DMS153 treated with DMSO at 0.1 percent for 48 hours (cell line): Measurements from ENCODE around the gene SMAD7.

Experiments
- DNase-seq: peaks from one replicate; lab custom pipeline; 2025; ENCODE audit not compliant: unreplicated experiment; lab: John Stamatoyannopoulos, UW

Gene SMAD7, protein sequence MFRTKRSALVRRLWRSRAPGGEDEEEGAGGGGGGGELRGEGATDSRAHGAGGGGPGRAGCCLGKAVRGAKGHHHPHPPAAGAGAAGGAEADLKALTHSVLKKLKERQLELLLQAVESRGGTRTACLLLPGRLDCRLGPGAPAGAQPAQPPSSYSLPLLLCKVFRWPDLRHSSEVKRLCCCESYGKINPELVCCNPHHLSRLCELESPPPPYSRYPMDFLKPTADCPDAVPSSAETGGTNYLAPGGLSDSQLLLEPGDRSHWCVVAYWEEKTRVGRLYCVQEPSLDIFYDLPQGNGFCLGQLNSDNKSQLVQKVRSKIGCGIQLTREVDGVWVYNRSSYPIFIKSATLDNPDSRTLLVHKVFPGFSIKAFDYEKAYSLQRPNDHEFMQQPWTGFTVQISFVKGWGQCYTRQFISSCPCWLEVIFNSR

GRCh38 chr18:48950536-48951447 is at the start of gene SMAD7:
SMAD7 (minus strand) TSS chr18:48950965; CDS start chr18:48950424, 541 bp downstream.
- DNase-seq: no peak

- DNase-seq: no peak
Measured at GRCh38 chr18:48999569-48999968, 48.8 kb upstream of the SMAD7 start.

GRCh38 chr18:48997985-48998831 is 47.4 kb upstream of the SMAD7 start:
- no peak for DNase-seq

DNA sequence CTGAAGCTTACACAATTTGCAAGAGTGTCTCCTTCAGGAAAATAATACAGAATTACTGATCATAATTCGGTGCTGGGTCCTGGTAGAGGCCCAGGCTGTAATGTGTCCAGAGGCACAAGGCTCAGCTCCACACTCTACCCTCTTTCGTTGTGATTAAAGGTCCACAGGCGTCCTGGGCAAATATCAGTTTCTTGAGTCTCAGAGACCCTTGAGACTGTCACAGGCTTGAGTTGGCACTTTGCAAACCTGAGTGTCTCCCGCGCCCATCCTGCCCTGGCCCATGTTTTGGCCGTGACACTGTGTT is 46.9 kb upstream of the SMAD7 start:
- peak; percentile 26 for DNase-seq

- DNase-seq: no peak
Measured at GRCh38 chr18:48996901-48997463, 46.2 kb upstream of the SMAD7 start.

DNA sequence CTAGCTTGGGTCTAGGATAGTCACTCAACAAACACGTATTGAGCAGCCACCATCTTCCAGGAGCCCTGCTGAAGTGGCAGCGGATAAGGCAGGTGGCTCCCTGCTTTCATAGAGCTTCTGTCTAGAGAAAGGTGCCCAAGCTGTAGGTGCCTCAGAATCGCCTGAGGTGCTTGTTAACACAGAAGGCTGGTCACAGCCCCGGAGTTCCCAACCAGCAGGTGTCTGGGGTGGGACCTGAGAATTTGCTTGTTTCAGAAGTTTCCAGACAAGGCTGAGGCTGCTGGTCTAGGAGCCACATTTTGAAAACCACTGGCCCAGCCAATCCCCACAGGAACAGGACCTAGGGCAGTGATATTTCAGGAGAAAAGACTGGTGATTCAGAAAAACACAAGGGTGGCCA is 45.3 kb upstream of the SMAD7 start:
- no peak for DNase-seq

GRCh38 chr18:48994926-48995835 is 44.4 kb upstream of the SMAD7 start:
- no peak for DNase-seq

DNA sequence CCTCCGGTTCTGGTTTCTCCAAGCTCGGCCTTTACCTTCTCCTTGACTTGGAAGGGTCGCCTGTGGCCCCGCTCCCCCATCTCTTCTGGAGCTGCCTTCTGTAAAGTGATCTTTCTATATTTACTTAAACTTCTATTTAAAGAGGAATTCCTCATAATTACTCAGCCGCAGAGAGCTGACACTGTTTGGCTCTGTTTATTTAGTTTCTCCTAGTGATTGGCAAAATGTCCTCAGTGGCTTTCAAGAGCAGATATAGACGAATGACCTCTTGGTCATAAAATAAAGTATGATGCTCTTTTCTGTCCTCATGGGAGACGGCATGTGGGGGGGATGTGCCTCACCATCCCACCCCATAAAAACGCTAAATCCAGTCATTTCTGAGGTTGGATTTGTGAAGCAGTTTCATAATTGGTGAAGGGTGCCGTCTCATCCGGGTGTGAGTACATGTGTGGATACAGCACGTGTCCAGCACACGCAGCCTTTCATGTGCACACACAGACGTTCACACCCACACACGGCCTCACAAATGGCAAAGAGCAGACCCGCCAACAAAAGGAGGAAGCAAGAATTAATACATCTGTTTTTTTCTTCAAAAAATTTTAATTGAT is 43.4 kb upstream of the SMAD7 start:
- DNase-seq: no peak

DNA sequence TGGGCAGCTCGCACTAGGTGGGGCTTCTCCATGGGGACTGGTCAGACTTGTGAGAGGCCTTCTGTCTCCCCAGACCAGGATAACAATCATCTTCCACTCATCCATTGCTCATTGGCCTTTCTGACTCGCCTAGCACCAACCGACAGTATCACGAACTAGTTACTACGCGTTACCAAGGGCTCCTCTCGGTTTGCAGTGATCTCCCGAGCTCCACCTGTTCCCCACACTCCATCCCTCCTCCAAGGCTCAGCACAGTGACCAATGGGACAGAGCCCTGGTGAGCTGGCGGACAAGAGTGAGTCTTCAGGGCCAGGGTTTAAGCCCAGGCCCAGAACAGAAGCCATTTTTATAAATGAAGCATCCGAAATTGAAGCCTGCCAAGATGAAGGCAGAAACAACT is 42.8 kb upstream of the SMAD7 start:
- no peak for DNase-seq

- DNase-seq: no peak
Measured at GRCh38 chr18:48992791-48993555, 42.2 kb upstream of the SMAD7 start.

DNA sequence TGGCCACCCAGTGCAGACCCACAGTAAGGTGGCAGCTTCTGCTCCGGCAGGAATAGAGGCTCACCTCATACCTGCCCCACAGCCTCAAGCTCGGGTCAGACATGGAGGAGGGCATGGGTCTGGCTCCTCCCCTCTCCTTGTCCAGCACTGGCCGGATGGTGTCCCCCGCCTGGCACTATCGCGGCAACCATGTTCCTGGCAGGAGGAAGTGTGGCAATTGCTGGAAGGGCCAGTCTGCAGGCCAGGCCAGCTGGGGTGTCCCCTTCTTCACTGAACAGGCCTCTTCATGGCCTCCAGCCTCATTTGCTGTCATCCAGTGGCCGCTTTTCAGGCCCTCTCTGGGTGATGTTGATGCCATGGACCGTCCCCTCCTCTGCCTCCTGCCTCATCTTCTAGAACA is 41.4 kb upstream of the SMAD7 start:
- no peak for DNase-seq

GRCh38 chr18:48991676-48992075 is 40.9 kb upstream of the SMAD7 start:
- DNase-seq: no peak

- DNase-seq: no peak
Measured at GRCh38 chr18:48991319-48991660, 40.5 kb upstream of the SMAD7 start.

DNA sequence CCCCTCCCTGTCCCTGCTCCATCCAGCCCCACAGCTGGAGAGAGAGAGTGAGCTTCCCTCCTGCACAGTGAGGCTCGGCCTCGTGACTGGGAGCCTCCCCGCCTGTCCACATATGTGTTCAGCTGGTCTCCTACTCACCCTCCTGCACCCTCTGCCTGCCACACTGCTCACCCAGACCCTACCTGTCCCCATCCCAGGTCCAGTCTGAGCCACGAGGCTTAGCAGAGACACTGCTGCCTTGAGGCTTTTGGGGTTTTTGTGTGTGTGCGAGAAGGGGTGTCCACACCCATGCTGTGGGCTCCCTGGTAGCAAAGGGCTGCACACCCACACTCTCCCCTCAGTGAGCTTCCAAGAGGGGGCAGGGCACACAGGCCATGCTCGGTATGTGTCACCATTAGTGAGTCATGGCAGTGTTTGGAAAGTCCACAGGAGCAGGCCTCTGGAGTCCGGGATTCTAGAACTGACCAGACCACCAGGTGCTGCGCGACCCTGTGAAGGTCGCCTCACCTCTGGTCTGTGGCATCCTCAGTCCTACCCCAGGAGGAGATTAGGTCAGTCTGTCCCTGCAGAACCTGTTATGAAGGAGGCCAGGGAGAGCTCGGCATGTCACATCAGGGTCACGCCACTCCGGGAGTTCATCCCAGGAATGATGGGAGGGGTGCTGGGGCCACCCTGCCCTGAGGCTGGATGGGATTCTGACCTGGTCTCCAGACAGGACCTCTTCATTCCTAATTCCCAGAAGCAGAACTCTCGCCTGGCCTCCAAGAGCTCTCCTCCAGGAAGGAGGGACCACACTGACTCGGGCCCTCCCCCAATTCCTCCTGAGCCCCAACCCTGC is 39.9 kb upstream of the SMAD7 start:
- no peak for DNase-seq

DNA sequence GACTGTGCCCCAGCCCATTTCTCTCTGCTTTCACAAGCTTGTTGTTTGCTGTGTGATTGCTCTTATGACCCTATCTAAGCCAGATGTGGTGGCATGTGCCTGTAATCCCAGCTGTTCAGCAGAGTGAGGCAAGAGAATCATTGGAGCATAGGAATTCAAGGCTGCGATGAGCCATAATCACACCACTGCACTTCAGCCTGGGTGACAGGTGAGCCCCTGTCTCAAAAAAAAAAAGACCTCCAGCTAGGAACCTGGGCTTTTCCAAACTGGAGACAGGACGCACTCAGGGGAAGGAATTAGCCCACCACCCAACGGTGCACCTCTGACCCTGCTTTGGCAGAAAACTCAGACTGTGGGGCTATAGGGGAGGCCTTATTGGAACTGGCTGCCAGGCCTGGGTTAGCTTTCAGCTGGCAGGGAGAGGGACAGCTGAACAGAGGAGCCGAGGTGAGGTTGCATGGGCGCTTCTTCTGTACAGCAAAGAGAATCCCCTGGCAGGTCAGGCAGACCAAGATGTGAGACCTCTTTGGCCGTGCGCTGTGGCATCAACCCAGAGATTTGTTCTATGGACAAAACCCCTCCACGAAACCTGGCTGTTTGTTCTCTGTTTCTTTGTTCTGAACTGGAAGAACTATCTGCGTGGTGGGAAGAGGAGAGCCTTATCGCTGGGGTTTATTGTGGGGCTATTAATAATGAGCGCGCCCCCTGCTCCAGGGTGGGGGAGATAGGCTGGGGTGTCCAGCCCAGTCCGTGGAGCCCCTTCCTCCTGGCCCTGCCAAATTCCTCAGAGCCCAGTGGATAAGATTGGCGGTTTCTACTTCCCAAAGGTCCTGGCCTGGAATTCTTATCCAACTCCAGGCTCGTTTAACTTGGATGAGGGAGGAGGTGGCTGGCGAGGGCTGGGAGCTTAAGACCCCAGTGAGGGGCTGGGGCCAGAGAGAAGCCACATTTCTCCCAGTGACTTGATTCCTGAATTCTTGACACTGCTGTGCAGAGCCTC is 38.8 kb upstream of the SMAD7 start:
- no peak for DNase-seq

DNA sequence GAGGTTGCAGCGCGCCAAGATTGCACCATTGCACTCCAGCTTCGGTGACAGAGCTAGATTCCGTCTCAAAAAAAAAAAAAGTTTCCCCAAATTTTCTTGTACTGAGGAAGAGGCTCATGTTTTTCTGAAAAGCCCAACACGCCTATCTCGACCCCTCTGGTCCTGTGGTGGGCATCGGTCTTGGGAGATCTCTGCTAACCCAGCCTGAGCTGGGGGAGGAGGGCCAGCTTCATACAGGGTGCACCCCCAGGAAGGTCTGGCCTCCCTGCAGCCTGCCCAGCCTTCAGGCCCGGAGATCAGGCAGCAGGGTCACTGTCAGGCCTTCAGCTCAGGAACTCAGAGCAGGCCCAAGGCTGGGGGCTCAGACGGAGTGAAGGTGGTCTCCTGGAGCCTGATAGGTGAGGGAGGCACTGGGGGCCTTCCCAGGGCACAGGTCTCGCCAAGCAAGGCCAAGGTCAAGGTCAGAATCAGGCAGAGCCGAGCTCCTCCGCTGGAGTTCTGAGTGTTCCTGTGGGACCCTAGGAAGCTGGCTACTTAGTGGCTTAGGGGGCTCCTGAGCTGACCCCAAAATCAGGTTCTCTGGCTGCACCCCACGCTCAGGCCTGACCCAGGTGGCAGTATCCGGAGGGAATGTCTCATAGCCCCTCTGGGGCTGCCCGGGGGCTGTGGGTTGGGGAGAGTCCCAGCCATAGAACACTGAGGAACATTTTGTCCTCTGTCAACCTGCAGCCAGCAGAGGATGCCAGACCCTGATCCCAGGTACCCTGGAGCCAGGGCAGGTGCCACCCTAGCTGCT is 37.9 kb upstream of the SMAD7 start:
- no peak for DNase-seq
